HTR-8/SVneo (cell line): Measurements from ENCODE around the gene ADH1C.
"Not testable (repeated sequence)": the region's sequence is repeated elsewhere in the genome, so short reads cannot be mapped to it uniquely, and the experiment has no call there.

Experiments
- DNase-seq: peaks from one replicate; pipeline ENCODE4 v3.0.0; 2011; ENCODE audit warnings: low spot score, mixed read lengths; ENCODE audit not compliant: insufficient read length
- FAIRE-seq: peaks from 2 replicates; lab custom pipeline; 2011; peaks lifted over from hg19 to GRCh38; lab: Jason Lieb, UNC

Gene ADH1C

GRCh38 chr4:99352602-99353537, at the start of gene ADH1C:
ADH1C (minus strand) TSS chr4:99352746; CDS start chr4:99352675, 71 bp downstream.
- FAIRE-seq, result no peak
- DNase-seq, result no peak

DNA sequence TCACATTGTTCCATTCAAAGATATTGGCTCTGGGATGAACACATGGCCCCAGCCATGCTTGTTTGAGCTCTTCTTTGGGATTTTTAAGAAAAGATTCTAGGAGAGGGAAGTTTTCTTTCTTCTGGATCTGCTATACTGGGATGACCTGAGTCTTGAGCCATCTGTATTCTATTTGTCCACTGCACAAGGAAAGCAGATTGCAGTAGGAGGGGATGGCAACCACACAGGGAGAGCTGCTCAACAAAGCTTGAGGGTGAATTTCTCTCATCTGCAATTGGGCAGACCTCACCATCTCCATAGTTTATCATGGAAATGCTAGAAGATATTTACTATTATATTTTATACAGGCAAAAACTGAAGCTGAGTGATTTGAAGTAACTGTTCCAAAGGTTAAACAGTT, 48.3 kb upstream of the ADH1C start:
- no peak for DNase-seq
- FAIRE-seq, result no peak

DNA sequence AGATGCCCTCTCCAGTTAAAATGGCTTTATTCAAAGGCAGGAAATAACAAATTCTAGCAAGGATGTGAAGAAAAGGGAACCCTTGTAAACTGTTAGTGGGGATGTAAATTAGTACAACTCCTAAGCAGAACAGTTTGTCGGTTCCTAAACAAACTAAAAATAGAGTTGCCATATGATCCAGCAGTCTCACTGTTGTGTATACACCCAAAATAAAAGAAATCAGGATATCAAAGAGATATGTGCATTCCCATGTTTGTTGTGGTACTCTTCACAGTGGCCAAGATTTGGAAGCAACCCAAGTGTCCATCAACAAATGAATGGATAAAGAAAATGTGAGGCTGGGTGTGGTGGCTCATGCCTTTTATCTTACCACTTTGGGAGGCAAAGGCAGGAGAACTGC, 46.5 kb upstream of the ADH1C start:
- DNase-seq (no peak), FAIRE-seq (no peak)

DNA sequence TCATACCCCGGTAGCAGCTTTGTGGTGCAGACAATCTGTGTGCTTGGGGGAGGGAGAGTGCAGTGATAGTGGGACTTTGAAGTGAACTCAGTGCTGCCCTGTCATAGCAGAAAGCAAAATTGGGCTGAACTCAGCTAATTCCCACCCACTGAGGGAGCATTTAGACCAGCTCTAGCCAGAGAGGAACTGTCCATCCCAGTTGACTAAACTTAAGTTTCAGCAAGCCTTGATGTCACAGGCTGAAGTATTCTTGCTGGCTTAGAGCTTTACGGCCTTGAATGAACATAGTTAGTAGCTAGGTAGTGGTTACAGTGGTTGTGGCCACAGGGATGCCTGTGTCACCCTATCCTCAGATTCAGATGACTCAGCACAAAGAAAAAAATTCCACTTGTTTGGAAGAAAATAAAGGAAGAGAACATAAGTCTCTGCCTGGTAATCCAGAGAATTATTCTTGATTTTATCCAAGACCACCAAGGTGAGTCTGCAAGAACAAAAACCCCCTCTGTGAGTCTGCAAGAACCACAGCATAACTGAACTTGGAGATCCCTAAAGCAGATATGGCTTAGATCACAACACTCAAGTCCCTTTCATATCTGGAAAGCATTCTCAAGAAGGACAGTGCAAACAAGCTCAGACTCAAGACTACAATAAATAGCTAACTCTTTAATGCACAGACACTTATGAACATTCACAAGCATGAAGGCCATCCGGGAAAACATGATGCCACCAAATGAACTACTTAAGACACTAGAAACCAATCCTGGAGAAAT, 43.2 kb upstream of the ADH1C start:
- DNase-seq, result no peak
- no peak for FAIRE-seq

GRCh38 chr4:99394896-99395295, 42.4 kb upstream of the ADH1C start:
- DNase-seq (no peak), FAIRE-seq (no peak)

DNA sequence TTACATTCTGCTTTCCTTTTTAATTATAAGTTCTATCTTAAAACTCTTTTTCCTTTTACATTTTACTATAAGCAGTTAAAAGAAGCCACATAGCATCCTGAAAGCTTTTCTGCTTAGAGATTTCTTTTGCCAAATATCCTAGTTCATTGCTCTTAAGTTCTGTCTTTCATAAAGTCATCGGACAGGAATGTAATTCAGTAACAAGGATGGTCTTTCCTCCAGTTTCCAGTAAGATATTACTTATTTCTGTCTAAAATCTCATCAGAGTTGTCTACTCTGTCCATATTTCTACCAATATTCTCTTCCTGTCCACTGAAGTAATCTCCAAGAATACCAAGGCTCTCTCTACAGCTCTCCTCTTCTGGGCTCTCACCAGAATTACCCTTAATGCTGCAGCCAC, 37.5 kb upstream of the ADH1C start:
- no peak for FAIRE-seq
- DNase-seq, result no peak

- no peak for DNase-seq
- FAIRE-seq, result no peak
Observed at GRCh38 chr4:99389606-99390005, 37.1 kb upstream of the ADH1C start.

DNA sequence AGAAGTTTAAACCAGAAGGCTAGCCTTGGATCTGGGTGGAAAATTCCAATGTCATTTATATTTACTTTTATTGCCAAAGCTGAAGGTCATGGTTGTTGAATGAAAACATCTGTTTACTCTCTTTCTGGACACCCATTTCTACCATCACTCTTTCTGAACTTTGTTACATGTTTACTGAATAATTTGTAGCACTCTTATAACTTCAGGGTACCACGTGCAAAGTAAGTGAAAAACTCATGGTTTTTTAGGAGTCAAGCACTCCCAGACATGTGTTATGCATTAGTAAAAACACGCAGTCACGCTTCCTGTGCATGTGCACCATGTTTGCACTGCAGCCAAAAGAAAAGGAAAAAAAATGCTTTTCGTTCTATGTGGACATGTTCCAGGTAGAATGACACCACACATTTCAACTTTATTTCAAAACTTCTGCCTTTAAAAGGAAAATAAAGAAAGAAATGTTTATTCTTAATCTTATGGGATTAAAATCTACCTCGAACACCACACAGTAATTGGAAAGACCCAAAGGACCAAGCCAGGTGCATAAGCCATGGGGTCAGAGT, 31.4 kb upstream of the ADH1C start:
- FAIRE-seq, result no peak
- no peak for DNase-seq

GRCh38 chr4:99383399-99383798, 30.9 kb upstream of the ADH1C start:
- DNase-seq (no peak), FAIRE-seq (no peak)

DNA sequence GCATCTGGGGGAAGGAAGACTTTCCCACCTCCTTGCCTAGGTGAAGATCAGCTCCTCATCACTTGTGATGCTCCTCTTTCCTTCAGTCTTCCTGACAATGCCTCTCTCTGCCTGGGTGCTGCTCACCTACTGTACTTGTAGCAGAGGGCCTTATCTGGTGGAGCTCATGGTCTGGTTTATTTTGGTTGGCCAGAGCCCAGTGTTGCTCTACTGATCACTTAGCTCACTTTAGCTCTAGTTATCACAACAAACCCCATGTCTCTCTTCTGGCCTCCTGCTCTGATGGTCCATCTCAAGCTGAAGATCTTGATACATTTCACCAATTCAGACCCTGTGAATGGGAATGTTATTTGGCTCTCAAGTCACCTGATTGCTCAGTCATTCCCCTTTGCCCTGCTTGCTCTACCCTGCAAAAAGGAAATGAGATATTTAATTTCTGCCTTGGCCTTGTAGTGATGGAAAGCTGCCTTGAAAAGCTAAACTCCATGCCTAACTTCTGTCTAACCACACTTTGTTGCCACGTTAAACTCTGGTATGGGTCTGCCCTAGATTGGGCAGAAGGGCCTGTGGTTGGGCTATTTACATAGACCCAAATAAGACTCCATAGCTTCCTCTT, 30.3 kb upstream of the ADH1C start:
- FAIRE-seq (no peak), DNase-seq (no peak)

DNA sequence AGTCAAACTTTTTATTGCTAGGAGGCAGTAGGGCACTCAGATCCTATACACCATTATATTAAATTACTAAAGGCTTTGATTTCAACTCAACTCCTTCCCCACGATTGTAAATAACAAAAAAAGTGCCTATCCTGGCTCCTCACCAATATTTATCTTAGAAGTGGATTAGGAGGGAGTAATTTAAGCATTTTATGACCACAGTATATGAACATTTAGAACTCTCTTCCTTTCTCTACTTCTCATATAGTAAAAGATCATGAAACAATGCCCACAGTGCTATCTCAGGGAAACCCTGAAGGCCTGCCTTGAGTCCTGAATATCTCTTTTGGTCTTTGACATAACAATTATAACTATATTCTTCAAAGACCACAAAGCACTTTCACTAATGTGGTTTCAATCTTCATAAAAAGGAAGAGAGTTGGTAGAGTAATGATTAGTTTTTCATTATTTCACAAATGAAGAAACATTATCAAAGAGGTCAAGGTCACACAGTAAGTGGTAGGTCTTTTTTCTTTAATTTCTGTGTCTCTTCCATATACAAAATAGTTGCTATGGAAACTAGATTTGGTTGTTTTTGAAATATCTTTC, 29.1 kb upstream of the ADH1C start:
- no peak for FAIRE-seq

GRCh38 chr4:99379571-99379970, 27.0 kb upstream of the ADH1C start:
- DNase-seq (no peak), FAIRE-seq (no peak)

More for the DNA sequence above, 29.1 kb upstream of the ADH1C start:
- no peak for DNase-seq

- no peak for DNase-seq
- no peak for FAIRE-seq
Observed at GRCh38 chr4:99378876-99379275, 26.3 kb upstream of the ADH1C start.

- not testable (repeated sequence) for FAIRE-seq, DNase-seq
Observed at GRCh38 chr4:99377341-99377740, 24.8 kb upstream of the ADH1C start.

DNA sequence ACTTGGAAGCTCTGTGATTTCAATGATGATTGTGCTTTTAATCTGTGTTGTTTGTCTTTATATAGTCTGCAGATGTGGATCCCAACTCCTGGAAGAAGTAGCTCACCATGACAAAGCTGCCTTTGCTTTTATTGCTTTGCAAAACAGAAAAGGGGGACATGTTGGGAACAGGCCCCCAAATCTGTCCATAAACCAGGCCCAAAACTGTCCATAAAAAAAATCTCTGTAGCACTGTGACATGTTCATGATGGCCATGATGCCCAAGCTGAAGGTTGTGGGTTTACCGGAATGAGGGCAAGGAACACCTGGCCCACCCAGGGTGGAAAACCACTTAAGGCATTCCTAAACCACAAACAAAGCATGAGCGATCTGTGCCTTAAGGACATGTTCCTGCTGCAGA, 19.9 kb upstream of the ADH1C start:
- not testable (repeated sequence) for FAIRE-seq, DNase-seq

DNA sequence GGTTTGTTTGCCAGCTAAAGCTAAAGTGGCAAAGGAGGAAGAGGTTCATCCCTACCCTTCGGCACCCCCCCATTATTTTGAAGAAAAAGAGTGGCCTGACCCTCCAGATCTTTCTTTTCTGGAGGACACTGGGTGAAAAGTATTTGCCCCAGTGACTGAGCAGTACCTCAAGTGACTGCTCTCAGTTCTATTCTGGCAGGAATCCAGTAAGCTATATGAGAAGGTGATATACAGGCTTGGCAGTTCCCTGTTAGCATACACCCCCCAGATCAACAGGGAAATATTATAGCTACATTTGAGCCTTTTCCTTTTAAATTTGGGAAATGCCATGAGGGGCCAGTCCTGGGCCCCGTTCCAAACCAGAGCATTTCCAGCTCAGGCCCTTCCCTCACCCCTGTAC, 15.3 kb upstream of the ADH1C start:
- not testable (repeated sequence) for DNase-seq, FAIRE-seq

GRCh38 chr4:99366491-99366890, 13.9 kb upstream of the ADH1C start:
- FAIRE-seq (no peak), DNase-seq (no peak)

DNA sequence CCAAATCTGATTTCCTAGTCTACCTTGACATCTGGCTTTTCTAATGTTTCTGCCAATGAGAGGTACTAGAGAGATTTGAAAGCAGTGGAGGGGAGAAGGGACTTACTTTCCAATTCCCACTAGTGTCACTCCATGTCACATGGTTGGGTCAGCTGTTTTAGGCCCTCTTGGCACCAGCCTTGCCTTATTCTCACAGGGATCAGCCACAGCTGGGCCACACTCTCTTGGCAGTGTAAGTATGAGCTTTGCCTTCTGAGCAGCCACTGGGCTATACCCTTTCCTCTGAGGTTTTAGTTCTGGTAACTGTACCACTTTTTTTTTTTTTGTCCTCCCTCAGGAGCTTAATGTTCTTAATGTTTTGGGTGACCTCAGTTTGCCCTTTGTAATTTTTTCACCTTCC, 10.2 kb upstream of the ADH1C start:
- no peak for DNase-seq
- no peak for FAIRE-seq

- FAIRE-seq (no peak), DNase-seq (no peak)
Observed at GRCh38 chr4:99361899-99362275, 9.3 kb upstream of the ADH1C start.

- no peak for DNase-seq
- no peak for FAIRE-seq
Observed at GRCh38 chr4:99361268-99361898, 8.8 kb upstream of the ADH1C start.
